GM19468 (cell line): ENCODE measurements around the gene BCKDHB.
A peak's percentile ranks its signal among the peaks of the same experiment; 100 is the strongest.
"Not testable (repeated sequence)": the region's sequence is repeated elsewhere in the genome, so short reads cannot be mapped to it uniquely, and the experiment has no call there.

Experiments
- ATAC-seq: cut with Tn5 transposase; IDR thresholded peaks from one replicate; pipeline ENCODE4 v1.9.1; 2021; ENCODE audit warnings: mild to moderate bottlenecking, moderate library complexity, moderate number of reproducible peaks; ENCODE audit not compliant: unreplicated experiment; ENCODE audit errors: extremely low read depth

Gene BCKDHB

GRCh38 chr6:80197986-80198385 is 91.5 kb downstream of the BCKDHB start:
- ATAC-seq, result no peak

- ATAC-seq, result no peak
Measured at GRCh38 chr6:80203283-80203682, 96.8 kb downstream of the BCKDHB start.

DNA sequence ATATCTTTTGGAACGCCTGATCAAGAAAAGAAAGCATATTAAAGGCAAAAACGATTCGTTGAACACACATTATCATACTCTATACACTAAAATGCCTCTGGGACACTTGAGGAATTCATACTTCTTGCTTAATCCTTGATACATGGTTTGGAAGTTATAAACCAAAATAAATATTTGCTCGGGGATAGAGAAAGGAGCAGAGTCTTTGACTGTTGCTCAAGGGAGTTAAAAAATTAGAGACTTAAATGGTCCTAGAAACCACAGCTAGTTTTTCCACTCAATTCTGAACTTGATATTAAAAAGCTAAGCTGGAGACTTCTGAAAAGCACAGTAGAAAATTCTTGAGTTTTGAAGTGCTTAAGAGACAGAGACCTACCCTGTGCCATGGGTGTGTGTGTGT is 98.9 kb downstream of the BCKDHB start:
- no peak for ATAC-seq

- ATAC-seq, result no peak
Measured at GRCh38 chr6:80206758-80207157, 100.3 kb downstream of the BCKDHB start.

DNA sequence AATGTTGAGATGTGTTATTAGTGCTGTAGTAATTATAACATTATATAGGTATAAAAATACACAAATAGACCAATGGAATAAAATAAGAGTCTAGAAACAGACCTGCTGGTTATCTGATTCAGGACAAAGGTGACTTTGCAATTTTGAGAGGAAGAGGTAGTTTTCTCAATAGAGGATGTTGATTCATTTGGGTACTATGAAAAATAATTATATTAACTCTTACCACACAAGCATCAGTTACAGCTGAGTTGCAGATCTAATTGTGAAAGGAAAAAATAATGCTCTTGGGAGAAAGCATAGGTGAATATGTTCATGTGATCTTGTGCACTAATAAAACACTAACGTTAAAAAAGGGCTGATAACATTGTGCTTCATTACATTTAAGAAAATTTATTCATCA is 103.0 kb downstream of the BCKDHB start:
- no peak for ATAC-seq

- ATAC-seq, result no peak
Measured at GRCh38 chr6:80210618-80211017, 104.1 kb downstream of the BCKDHB start.

GRCh38 chr6:80211286-80211685 is 104.8 kb downstream of the BCKDHB start:
- ATAC-seq, result no peak

GRCh38 chr6:80211890-80212289 is 105.4 kb downstream of the BCKDHB start:
- ATAC-seq, result not testable (repeated sequence)

DNA sequence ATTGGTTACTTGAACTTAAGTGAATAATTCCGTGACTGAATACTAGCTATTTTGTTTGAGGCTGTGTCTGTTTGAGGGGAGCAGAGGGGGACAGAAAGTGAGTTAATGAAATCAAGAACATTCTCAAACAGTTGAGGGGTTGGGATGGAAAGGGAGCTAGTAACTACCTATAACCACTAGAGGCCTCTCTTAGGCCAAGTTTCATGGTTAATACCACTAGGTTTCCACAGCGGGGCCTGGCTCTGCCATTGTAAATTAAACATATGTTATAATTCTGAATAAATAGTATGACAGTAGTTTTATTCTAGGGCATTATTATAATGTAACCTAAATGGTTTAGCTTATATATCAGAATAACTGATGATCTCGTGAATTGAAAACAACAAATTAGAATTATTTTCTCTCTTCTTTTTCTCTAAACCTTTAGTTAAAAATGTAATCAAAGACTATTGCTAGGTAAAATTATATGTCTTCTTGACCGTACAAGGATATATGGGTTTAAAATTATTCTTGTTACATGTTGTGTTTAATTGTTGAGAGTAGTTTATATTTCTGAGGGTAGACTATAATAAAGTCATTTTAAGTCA is 108.1 kb downstream of the BCKDHB start:
- peak; percentile 78 for ATAC-seq

- no peak for ATAC-seq
Measured at GRCh38 chr6:80215063-80215462, 108.6 kb downstream of the BCKDHB start.

GRCh38 chr6:80217794-80218193 is 111.3 kb downstream of the BCKDHB start:
- ATAC-seq, result no peak

DNA sequence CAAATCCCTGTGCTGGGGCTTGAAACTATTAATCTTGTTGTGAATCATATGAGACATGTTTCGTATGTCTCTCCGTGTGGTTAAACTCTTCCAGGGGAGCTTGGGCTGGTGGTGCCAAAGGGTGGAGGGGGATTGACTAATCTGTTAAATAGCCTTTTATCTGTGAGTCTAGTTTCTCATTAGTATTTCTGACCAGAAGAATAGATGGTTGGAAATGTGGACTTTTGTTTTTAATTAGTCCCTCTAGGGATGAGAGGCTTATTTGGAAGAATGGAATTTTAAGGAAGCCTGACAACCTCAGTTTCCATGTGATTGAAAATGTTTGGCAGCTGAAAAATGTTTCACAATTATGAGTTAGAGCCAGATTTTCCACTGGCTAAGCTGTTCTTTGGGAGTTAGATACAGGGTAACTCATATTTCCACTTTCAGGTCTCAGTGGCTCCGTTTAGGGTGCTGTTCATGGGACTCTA is 117.3 kb downstream of the BCKDHB start:
- no peak for ATAC-seq

DNA sequence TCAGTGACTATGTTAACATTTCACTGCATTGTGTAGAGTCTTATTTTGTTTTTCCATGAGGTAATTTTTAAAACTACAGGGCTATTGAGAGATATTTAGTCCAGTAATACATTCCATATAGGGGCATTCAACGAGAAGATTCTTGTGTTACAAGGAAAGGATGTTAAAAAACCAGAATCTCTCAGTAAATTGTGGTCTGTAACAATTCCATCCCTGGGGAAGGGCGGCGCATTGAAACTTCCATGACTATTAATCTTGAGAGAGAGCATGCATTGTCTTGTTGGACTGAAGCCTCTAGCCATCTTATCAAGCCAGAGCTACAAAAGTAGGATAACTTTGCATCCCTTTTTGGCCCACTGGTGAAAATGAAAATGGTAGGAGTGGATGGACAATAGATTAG is 119.7 kb downstream of the BCKDHB start:
- no peak for ATAC-seq

DNA sequence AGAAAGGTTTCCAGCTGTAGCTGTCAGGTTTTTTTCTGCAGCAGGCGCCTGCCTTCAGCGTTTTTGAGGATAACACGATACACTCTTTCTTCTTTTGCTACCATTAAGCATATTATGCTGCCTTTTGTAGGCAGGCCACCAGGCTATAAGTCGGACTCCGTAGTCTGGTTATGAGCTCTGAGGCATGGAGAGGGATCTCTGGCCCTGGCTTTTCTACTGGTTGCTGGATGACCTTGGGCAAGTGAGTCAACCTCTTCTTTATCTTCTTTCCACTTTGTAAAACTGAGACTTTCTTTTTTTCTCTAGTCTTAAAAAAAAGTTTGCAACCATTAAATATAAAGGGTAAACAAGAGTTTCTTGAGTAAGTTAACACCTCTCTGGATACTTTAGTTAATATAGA is 120.2 kb downstream of the BCKDHB start:
- ATAC-seq, result no peak

- no peak for ATAC-seq
Measured at GRCh38 chr6:80227545-80228105, 121.2 kb downstream of the BCKDHB start.

DNA sequence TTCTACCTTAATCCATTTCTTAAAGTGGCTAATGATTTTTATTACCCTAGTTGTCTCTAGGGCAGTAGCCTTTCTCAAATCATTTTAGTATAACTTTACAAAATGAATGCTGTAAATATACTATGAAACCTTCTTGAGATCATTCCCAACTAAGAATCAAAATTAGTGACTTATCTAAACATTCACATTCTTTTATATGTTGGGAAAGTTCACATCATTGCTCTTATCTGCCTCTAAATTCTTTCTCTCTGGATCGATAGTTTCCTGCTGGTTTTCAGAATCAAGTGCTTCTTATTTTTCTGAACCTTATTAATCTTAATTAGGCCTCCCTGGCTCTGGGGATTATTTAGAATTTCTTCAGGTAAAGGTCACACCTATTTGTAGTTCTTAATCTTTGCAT is 126.8 kb downstream of the BCKDHB start:
- no peak for ATAC-seq

DNA sequence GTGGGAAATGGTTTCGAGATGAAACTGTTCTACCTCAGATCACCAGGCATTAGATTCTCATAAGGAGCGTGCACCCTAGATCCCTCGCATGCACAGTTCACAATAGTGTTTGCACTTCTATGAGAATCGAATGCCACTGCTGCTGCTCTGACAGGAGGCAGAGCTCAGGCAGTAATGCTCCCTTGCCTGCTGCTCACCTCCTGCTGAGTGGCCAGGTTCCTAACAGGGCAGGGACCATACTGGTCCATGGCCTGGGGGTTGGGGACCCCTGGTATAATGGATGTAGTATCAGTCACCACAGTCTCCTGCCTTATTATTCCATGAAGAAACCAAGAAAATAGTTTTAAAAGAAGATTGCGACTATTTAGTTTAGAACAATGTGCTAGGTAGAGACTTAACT is 127.5 kb downstream of the BCKDHB start:
- no peak for ATAC-seq

GRCh38 chr6:80234401-80234800 is 127.9 kb downstream of the BCKDHB start:
- no peak for ATAC-seq

DNA sequence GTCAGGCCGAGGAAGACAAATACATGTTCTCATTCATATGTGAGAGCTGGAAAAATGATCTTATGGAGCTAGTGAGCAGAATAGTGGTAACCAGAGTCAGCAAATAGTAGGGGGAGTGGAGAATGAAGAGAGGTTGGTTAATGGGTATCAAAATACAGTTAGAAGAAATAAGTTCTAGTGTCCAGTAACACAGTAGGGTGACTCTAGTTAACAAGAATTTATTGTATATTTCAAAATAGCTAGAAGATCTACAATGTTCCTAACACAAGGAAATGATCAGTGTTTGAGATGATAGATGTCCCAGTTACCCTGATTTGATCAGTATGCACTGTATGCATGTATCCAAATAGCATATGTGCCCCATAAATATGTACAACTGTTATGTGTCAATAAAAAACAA is 128.4 kb downstream of the BCKDHB start:
- ATAC-seq, result no peak

GRCh38 chr6:80235647-80236046 is 129.2 kb downstream of the BCKDHB start:
- ATAC-seq, result no peak

DNA sequence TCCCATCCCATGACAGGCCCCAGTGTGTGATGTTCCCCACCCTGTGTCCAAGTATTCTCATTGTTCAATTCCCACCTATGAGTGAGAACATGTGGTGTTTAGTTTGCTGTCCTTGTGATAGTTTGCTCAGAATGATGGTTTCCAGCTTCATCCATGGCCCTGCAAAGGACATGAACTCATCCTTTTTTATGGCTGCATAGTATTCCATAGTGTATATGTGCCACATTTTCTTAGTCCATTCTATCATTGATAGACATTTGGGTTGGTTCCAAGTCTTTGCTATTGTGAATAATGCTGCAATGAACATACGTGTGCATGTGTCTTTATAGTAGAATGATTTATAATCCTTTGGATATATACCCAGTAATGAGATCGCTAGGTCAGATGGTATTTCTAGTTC is 132.3 kb downstream of the BCKDHB start:
- not testable (repeated sequence) for ATAC-seq

GRCh38 chr6:80245043-80245442 is 138.6 kb downstream of the BCKDHB start:
- ATAC-seq, result no peak
